ENCODE results near the gene CD93.
A peak's percentile ranks its signal among the peaks of the same experiment; 100 is the strongest.

CD93 gene

GRCh38 chr20:23065266-23066201 lies 20.6 kb downstream of the CD93 start:
- no peak for TF ChIP-seq CTCF (IDR thresholded peaks at IDR 0.05)

- no peak for TF ChIP-seq CTCF (IDR thresholded peaks at IDR 0.05)
Observed at GRCh38 chr20:23063581-23063980, 22.5 kb downstream of the CD93 start.

- no peak for TF ChIP-seq CTCF (IDR thresholded peaks at IDR 0.05)
Observed at GRCh38 chr20:23063168-23063567, 23.0 kb downstream of the CD93 start.

- no peak for TF ChIP-seq CTCF (IDR thresholded peaks at IDR 0.05)
Observed at GRCh38 chr20:23062632-23063031, 23.5 kb downstream of the CD93 start.

GRCh38 chr20:23061734-23062561 lies 24.2 kb downstream of the CD93 start:
- peak; percentile 52 for TF ChIP-seq CTCF (IDR thresholded peaks at IDR 0.05)

GRCh38 chr20:23061262-23061661 lies 24.9 kb downstream of the CD93 start:
- no peak for TF ChIP-seq CTCF (IDR thresholded peaks at IDR 0.05)

GRCh38 chr20:23060629-23061028 lies 25.5 kb downstream of the CD93 start:
- TF ChIP-seq CTCF (IDR thresholded peaks at IDR 0.05) = no peak

All from LNCAP (cell line).